Measurements from ENCODE around the gene CACNB4. TPM values are rescaled to one million over a fixed set of nuclear protein-coding genes. Genes with fewer than 3 reads are reported as not detected.
"Not testable (repeated sequence)": the region's sequence is repeated elsewhere in the genome, so short reads cannot be mapped to it uniquely, and the experiment has no call there.

Gene CACNB4
- total RNA-seq, 1 donor from 2014 or later, result 0.75 TPM

DNA sequence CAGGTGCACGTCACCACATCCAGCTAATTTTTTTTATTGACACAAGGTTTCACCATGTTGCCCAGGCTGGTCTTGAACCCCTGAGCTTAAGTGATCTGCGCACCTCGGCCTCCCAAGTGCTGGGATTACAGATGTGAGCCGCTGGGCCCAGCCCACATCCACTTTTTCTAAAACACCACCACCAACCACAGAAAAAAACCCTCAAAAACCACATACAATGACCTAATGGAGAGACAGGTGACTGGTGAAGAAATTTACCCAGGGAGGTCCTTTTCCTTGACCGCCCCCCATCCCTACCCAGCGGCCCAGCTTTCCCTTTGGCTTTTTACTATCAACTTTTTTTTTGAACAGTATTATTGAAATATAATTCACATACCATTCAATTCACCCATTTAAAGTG is 47.9 kb downstream of the CACNB4 start:
- DNase-seq (ENCODE audit: low read depth), result no peak

DNA sequence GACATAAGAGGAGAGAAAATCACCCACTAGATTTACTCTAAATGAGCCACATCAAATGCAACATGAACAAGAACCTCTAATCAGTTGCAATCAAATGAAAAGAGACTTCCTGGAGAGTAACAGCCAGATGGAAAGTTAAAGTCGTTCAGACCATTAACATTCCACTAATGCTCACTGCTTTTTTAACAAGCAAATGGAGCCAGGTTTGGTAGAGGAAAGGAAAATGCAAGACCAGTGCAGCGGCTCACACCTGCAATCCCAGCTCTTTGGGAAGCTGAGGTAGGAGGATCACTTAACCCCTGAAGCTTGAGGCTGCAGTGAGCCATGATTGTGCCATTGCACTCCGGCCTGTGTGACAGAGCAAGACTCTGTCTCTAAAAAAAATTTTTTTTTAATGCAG is 48.5 kb downstream of the CACNB4 start:
- no peak for DNase-seq (ENCODE audit: low read depth)

DNA sequence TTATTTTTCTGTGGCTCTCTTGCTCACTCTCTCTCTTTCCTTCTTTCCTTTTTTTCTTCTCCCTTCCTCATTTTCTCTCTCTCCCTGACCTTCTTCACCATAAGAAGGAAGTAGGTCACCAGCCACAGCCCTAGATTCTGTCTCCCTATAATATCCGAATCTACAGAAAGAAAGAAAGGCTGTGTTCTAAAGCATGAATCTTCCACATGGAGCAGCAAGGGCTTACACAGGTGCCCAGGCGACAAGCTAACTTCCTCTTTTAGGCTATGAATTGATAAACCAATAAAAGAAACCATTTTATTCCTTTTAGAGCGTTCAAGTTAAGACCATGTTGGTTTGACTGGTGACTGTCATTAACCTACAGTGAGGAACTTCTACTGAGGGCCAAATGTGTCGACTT is 49.3 kb downstream of the CACNB4 start:
- no peak for DNase-seq (ENCODE audit: low read depth)

DNA sequence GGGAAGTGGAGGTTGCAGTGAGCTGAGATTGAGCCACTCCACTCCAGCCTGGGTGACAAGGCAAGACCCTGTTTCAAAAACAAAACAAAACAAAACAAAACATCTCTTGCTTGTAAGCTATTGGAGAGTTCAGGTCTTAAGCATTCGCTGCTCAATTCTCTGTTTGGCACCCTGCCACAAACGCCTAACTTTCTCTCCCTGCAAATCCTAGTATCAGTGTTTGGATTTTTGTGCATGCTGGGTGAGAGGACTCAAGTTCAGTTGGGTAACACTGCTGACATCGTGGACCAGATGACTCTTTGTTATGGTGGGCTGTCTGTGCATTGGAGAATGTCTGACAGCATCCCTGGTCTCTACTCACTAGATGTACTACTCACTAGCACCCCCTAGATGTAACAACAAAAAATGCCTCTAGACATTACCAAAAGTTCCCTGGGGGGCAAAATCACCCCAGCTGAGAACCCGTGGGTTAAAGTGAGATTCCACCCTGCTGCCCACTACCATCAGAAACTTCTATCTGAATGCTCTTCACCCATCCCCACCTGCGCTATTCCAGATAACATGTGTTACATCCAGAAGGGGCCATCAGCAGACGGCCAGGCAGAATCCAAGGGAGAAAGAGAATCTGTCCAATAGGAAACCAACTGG is 50.9 kb downstream of the CACNB4 start:
- no peak for DNase-seq (ENCODE audit: low read depth)

DNA sequence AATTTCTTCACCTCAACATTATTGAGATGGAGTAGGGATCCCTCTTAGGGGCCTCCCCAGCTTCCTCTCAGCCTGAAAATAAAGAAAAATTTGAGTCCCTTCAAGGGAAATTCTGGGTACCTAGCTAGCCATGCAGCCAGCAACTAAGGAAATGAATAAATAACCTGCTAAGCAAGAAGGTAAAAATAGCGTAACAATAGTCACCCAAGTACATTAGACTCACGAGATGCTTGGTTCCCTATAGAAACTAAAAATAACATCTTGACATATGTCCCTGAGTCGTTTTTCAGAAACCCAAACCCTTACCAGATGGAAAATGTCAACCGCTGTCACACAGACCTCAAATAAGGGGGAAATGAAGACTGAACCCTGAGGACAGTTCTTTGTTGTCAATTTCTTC is 51.9 kb downstream of the CACNB4 start:
- DNase-seq (ENCODE audit: low read depth), result no peak

DNA sequence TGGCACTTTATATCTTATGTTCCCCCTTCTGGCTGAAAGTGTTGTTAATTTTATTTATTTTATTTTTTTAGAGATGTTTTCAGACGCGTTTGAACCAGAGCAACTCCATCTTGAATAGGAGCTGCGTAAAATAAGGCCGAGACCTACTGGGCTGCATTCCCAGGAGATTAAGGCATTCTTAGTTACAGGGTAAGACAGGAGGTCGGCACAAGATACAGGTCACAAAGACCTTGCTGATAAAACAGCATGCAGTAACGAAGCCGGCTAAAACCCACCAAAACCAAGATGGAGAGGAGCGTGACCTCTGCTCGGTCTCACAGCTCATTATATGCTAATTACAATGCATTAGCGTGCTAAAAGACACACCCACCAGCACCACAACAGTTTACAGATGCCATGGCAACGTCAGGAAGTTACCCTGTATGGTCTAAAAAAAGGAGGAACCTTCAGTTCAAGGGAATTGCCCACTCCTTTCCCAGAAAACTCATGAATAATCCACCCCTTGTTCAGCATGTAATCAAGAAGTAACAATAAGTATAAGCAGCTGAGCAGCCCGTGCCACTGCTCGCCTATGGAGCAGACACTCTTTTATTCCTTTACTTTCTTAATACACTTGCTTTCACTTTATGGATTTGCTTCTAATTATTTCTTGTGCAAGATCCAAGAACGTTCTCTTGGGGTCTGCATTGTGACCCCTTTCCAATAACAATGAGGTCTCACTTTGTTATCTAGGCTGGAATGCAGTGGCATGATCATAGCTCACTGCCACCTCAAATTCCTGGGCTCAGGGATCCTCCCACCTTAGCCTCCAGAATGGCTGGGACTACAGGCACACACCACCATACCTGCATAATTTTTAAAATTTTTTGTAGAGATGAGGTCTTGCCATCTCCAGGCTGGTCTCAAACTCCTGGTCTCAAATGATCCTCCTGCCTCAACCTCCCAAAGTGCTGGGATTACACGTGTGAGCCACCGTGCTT is 55.9 kb downstream of the CACNB4 start:
- peak; percentile 62 for DNase-seq (ENCODE audit: low read depth)

DNA sequence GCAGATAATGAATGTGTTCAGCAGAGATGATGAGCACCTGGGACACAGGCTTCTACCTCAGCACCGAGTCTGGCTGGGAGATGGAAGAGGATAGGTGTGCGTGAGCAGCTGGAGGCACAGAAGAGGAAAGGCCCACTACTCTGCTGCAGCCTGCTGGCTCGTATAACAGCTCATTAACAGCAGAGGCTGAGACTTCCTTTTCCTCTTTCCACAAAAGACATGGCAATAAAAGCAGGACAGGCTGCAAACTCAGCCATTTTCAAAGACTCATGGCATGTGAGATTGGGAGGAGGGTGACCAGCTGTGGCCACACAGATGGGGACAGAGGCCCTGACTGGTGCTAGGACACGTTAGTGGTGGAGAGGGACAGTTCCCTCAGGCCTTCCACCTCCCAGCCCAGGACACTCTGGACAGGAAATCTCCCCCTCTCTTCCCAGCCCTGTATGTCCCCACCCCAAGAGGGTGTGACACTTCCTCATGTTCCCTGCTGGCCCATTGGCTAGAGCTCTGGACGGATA is 60.3 kb downstream of the CACNB4 start:
- no peak for DNase-seq (ENCODE audit: low read depth)

DNA sequence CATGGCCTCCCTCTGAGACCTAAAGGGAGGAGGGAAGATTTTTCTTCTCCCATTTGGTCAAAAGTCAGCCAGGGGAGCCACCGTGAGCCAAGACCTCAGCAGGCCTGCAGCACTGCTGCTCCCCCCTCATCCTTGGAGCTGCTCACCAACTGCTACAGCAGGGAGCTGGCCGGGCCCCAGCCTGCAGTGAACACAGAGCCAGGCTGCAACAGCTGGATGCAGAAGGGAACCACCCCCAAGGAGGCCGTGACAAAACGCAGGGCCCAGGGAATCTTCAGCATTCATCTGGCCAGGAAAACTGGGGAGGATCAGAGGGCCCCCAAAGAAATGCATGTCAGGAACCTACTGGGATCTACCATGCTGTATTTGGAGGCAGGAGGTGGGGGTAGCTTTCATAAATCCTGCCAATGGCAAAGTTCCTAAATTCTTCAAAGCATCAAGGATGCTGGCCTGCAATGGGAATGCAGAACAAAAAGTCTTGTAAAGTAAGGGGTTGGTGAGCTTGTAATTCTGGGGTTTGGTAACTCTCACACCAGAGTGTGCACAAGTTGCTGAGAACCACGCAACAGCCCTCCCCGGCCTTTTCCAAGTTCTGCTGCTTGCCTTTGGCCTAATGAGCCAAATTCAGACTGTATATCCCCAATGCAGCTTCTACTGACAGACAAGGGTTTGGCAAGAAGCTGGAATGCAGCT is 61.0 kb downstream of the CACNB4 start:
- DNase-seq (ENCODE audit: low read depth), result no peak

DNA sequence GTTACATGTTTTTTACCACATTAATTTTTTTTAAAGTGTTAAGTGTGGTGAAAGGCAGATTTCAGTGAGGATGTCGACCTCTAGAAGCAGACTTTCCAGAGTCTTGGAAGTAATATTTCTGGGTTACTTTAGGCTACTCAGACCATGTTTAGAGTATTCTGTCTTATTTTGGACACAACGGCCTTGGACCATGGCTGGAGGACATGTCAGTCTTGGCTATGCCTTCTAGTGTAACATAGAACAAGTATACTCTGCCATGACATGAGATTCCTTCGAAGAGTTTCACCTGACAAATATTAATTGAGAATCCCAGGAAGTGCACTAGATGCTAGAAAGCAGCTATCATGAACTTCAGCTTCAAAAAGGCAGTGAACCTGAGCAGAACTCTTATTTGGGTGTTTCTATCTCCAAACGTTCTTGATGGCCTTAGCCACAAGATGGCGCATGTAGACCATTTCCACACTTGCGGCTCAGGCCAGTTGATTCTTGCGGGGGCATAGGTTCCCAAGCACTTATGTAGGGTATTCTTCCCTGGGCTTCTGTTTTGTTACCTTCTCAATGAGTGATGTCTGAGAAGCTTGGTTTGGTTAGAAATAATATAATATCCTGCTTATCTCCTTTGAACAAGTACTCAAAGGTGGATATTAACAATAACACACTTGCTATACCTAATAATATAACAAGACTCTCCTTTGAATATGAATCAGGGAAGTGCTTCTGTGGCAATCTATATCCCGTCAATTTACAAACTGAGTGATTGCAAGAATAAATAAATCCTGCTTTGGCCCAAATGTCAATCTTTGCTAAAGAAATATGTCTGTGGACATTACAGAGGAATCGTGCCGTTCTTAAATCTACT is 62.0 kb downstream of the CACNB4 start:
- DNase-seq (ENCODE audit: low read depth), result peak; percentile 67

DNA sequence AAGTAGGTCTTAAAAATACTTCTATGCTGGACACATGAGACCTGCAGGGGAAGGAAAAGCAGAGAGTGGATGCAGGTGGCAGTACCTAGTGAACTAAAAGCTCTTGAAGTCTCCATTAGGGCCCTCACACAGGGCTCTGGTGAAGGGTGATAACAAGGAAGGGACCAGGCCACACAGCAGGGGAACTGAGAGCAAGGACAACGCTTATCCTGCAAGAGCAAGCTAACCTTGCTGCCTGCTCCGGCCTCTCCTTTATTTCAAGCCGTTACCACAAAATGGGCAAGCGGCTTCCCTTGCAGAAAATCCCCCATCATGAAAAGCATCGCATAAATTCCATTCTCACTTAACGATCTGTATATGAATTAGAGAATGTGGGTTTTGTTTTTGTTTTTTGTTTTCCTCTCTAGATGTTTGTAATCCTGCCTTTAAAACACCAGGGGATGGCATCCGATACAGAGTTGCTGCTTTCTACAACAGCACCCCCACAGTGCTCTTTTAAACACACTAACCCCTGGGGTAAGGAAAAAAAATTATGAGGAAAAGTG is 64.5 kb downstream of the CACNB4 start:
- DNase-seq (ENCODE audit: low read depth), result no peak

DNA sequence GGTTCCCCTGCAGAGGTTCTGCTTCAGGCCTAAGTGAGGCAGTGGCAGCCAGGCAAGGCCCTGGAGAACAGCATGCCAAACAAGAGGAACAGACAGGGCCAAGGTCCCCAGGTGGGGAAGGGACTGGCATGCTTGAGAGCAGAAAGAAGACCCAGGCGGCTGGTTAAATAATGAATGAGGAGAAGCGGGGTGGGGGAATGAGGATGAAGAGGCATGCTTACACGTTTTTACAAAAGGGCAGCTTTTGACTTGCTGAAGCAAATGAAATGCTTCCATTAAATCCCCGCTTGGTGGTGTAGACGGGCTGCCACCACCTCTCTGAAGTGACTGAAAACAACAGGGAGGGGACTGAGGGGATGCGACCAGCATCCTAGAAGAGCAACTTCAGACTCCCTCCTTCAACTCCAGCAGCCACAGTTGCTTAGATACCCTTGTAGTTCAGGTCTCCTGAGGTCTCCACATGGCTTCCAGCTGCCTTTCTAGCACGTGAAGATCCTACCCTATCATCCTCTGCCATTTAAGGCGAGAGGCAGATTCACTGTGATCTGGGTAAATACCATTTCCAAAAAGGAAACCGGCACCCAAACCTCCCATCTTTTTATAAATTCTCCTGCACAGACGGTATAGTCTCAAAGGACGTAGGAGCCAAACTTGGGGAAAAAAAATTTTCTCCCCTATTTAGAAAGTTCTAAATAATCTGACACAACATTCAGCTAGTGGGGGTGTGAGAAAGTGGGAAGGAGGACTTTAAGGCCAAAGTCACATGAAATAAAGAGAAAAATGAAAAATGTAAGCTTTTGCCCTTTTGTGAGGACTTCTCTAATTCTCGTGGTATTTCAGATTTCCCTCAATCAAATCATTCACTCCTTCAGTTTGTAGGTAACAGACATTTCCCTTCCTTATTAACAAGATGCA is 65.6 kb downstream of the CACNB4 start:
- DNase-seq (ENCODE audit: low read depth), result no peak

DNA sequence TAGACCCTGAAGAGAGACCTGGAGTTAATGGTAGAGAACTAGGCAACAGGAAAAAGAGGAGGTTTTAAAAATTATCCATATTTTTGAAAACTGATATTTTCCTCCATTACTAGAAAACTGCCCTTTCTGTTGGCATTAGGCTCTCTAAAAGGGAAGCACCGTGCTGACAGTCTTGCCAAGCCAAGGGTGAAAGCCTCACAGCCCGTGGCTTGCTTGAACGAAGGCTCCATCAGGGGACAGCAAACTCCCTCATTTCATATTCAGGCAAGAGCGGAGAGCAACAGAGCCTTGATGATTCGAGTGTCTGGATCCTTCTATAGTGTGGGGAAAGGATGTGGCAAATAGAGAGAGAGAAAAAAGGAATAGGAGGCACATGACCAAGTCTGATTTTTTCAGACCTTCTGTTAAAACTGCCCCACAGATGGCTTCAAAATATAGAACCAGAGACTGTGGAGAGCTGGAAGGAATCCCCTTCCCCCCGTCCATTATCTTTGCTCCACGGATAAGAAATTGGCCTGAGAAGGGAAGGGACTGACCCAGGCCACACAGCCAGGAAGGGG is 67.0 kb downstream of the CACNB4 start:
- no peak for DNase-seq (ENCODE audit: low read depth)

DNA sequence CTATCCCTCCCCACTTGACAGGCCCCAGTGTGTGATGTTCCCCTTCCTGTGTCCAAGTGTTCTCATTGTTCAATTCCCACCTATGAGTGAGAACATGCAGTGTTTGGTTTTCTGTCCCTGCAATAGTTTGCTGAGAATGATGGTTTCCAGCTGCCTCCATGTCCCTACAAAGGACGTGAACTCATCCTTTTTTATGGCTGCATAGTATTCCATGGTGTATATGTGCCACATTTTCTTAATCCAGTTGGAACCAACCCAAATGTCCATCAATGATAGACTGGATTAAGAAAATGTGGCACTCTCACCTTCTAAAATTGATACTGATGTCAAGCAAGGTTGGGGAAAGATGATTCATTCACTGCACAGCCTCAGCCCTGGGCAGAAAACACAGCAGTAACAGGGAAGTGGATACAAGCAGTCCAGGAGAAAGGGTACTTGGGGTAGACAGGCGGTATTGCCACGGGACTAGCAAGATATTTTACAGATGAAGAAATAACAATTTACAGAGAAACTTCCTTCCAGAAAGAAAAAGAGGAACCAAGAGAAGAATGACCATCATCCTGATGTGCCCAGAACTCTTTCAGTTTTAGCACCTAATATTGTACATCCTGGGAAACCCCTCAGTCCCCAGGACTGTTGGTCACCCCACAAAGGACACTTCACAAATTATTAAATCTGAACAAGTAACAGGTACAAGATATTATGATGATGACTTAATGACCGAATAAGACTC is 68.1 kb downstream of the CACNB4 start:
- DNase-seq (ENCODE audit: low read depth), result not testable (repeated sequence)

DNA sequence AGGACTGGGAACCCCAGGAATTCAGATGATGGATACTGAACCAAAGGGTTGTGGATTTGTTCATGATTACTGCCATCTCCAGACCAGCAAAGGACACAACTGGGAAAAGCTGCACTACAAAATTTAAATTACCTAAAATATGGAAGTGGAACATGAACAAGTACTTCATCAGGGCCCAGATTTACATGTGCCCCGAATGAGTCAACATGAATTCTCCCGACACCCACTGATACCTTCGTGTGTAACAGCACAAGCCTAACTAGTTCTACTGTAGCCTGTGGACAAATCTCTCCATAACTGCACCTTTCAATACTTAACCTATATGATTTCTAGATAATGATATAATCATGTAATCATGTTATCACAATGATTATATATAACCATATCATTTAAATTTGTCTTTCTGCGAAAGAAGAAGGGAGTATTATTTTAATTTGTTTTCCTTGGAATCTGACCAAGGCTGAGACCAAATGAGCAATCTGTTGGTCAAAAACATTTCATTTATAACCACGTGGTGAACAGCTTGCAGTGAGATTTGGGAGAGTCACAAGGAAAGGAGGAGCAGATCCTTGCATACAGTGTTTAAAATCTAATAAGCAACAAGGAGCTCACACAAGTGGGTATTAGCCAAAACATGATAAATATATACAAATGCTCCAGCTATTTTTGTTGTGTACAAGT is 70.5 kb downstream of the CACNB4 start:
- DNase-seq (ENCODE audit: low read depth), result no peak

DNA sequence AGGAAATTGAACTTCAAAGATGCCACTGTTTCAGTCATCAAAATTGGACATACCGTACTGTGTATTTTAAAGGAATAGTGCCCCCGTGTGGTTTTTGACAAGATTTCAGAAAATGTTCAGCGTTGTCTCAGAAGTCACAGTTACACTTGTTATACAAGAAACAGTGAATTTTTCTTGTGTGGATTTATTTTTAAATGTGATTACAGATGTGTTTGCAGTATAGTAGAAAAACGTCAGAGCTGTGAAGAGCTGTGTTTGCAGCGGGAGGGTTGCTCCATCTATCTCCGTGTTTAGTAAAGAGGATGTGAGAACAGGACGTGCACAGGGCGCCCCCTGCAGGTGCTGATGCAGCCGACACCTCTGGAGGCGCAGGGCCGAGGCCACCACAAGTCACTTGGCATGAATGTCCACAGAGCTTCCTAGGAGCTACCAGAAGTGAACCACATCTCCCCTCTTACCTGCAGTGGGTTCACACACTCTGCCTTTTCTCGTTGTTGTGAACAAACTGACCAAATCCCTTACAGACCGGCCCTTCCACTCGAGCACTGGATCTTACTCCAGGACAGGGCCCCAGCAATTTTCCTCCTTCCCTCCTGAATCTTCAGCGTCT is 73.1 kb downstream of the CACNB4 start:
- DNase-seq (ENCODE audit: low read depth), result peak; percentile 74

DNA sequence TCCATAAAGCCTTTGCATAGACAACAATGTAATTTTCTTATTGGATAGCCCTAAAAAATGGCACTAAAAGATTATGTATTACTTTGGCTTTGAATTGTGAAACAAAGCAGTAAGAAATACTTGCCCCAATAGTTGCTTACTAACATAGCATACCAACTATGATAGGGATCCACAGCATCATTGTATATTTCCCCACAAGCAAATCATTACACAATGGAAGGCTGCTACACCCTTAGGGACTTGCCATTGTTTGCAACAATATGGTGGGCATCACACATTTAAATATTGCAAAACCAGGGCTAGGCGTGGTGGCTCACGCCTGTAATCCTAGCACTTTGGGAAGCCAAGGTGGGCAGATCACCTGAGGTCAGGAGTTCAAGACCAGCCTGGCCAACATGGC is 74.4 kb downstream of the CACNB4 start:
- DNase-seq (ENCODE audit: low read depth), result no peak

DNA sequence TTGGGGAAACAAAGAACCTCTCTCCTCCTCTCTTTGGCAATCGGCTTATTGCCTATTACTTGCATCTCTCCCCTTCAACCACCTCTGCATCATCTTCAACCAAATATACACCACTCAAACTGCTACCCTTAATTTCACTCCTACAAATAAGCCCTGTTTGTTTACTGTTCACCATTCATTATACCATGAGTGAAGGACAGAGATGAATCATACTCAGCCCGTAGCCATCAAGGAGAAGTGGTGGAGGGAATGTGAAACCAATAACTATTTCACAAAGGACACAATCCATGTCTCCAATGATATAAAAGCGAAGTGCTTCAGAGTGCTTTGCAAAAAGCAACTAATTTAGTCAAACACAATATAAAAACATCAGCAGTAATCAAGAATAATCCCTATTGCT is 76.8 kb downstream of the CACNB4 start:
- no peak for DNase-seq (ENCODE audit: low read depth)

DNA sequence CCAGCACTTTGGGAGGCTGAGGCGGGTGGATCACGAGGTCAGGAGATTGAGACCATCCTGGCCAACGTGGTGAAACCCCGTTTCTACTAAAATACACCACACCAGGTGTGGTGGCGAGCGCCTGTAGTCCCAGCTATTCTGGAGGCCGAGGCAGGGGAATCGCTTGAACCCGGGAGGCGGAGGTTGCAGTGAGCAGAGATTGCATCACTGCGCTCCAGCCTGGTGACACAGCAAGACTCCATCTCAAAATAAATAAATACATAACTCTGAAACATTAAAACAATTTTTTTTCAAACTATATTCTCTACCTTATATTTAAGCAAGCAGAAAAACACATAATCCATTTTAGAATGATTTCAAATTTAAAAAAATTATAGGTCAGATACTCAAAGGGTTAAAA is 77.8 kb downstream of the CACNB4 start:
- not testable (repeated sequence) for DNase-seq (ENCODE audit: low read depth)

All from renal cortical epithelial cell (primary cell).